ENCODE data around the gene CNTNAP2.

- TF ChIP-seq CTCF (IDR thresholded peaks at IDR 0.05; ENCODE audit: borderline replicate concordance, extremely low read depth, low read length, poor library complexity, severe bottlenecking) (no peak), EZH2 (IDR thresholded peaks at IDR 0.05; ENCODE audit: borderline replicate concordance, low read depth, low read length, severe bottlenecking) (no peak)
Observed at GRCh38 chr7:146319629-146320028, 203.0 kb downstream of the CNTNAP2 start.
